ENCODE measurements around the gene MYOCD. TPM values are rescaled to one million over a fixed set of nuclear protein-coding genes. Genes with fewer than 3 reads are reported as not detected.

Gene MYOCD
- total and polyA plus RNA-seq, 2 of the 13 experiments (the other 11 are each of a cell fraction or from before 2014, with no cell fraction given), result not detected

DNA sequence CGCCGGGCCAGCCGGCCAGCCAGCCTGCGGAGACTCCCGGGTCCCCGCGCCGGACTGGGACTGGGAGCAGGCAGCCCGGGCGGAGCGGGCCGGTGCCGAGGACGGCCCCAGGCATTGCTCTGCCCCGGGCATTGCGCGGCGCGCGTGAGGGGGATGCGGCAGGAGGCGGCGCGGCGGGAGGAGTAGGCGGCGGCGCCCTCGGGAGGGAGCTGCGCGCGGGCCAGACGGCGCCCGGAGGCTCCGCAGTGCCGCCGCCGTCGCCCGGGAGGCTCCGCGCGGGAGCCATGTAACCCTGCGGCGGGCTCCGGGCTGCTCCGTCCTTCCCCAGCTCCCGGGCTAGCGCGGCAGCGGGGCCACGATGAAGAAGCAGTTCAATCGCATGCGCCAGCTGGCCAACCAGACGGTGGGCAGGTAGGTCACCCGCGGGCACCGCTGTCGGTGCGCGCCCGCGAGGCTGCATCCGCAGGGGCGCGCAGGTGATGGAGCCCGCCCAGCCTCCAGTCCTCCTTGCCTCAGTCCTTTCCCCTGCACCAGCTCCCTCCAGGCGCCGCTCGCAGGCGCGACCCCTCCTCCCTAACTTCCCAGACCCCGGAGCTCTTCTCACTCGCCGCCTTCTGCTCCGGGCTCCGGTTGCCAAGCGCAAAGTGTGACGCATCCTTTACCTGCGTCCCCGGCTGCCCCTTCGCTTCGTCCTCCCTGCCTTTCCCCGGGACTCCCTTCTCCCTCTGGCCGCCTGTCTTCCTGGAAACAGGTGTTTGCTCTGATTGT lies 124.0 kb downstream of the MYOCD start, which contains the start of gene ARHGAP44 (continued):
- TF ChIP-seq ZNF274 (CRISPR knock-in tag; IDR thresholded peaks at IDR 0.05) (no peak), ZNF598 (CRISPR knock-in tag; IDR thresholded peaks at IDR 0.05; ENCODE audit: borderline replicate concordance) (no peak), XRCC5 (optimal IDR thresholded peaks at IDR 0.05; ENCODE audit: low read length) (no peak), ATF7-NPFF (CRISPR knock-in tag; IDR thresholded peaks at IDR 0.05; ENCODE audit: low read depth) (0 out of 2 replicates have a peak, but pooled peaks have one; percentile 27), GATAD1 (CRISPR knock-in tag; IDR thresholded peaks at IDR 0.05) (no peak), TCF7 (IDR thresholded peaks at IDR 0.05; ENCODE audit: low read depth) (no peak), SMAD3 (CRISPR knock-in tag; IDR thresholded peaks at IDR 0.05) (no peak), PAX8 (CRISPR knock-in tag; IDR thresholded peaks at IDR 0.05; ENCODE audit: borderline replicate concordance) (no peak), YEATS2 (CRISPR knock-in tag; IDR thresholded peaks at IDR 0.05; ENCODE audit: borderline replicate concordance) (0 out of 2 replicates have a peak, but pooled peaks have one; percentile 32), ZBTB20 (CRISPR knock-in tag; IDR thresholded peaks at IDR 0.05; ENCODE audit: borderline replicate concordance, low read depth) (no peak), ZNF253 (CRISPR knock-in tag; IDR thresholded peaks at IDR 0.05; ENCODE audit: borderline replicate concordance) (no peak), NR2F1 (CRISPR knock-in tag; IDR thresholded peaks at IDR 0.05) (no peak), CCDC6 (CRISPR knock-in tag; IDR thresholded peaks at IDR 0.05) (no peak), ZFP1 (CRISPR knock-in tag; IDR thresholded peaks at IDR 0.05) (no peak), ZNF788 (CRISPR knock-in tag; IDR thresholded peaks at IDR 0.05; ENCODE audit: borderline replicate concordance) (no peak), EHMT2 (IDR thresholded peaks at IDR 0.05; ENCODE audit: borderline replicate concordance, low read depth, low read length) (no peak), PRPF4 (IDR thresholded peaks at IDR 0.05; ENCODE audit: low read depth, low read length, poor library complexity, severe bottlenecking) (no peak), TCF12 (IDR thresholded peaks at IDR 0.05) (no peak), TCF12 (CRISPR knock-in tag; IDR thresholded peaks at IDR 0.05) (no peak)
- TF ChIP-seq, protein P1, sequence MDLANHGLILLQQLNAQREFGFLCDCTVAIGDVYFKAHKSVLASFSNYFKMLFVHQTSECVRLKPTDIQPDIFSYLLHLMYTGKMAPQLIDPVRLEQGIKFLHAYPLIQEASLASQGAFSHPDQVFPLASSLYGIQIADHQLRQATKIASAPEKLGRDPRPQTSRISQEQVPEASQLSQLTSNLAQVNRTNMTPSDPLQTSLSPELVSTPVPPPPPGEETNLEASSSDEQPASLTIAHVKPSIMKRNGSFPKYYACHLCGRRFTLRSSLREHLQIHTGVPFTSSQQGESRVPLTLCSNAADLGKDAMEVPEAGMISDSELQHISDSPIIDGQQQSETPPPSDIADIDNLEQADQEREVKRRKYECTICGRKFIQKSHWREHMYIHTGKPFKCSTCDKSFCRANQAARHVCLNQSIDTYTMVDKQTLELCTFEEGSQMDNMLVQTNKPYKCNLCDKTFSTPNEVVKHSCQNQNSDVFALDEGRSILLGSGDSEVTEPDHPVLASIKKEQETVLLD (CRISPR knock-in tag; IDR thresholded peaks at IDR 0.05; ENCODE audit: low read depth), result 0 out of 2 replicates have a peak, but pooled peaks have one; percentile 31
- TF ChIP-seq, protein P2, sequence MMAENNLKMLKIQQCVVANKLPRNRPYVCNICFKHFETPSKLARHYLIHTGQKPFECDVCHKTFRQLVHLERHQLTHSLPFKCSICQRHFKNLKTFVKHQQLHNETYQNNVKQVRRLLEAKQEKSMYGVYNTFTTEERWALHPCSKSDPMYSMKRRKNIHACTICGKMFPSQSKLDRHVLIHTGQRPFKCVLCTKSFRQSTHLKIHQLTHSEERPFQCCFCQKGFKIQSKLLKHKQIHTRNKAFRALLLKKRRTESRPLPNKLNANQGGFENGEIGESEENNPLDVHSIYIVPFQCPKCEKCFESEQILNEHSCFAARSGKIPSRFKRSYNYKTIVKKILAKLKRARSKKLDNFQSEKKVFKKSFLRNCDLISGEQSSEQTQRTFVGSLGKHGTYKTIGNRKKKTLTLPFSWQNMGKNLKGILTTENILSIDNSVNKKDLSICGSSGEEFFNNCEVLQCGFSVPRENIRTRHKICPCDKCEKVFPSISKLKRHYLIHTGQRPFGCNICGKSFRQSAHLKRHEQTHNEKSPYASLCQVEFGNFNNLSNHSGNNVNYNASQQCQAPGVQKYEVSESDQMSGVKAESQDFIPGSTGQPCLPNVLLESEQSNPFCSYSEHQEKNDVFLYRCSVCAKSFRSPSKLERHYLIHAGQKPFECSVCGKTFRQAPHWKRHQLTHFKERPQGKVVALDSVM (CRISPR knock-in tag; IDR thresholded peaks at IDR 0.05), result 0 out of 2 replicates have a peak, but pooled peaks have one; percentile 47
- TF ChIP-seq, protein P3, sequence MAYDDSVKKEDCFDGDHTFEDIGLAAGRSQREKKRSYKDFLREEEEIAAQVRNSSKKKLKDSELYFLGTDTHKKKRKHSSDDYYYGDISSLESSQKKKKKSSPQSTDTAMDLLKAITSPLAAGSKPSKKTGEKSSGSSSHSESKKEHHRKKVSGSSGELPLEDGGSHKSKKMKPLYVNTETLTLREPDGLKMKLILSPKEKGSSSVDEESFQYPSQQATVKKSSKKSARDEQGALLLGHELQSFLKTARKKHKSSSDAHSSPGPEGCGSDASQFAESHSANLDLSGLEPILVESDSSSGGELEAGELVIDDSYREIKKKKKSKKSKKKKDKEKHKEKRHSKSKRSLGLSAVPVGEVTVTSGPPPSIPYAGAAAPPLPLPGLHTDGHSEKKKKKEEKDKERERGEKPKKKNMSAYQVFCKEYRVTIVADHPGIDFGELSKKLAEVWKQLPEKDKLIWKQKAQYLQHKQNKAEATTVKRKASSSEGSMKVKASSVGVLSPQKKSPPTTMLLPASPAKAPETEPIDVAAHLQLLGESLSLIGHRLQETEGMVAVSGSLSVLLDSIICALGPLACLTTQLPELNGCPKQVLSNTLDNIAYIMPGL (CRISPR knock-in tag; IDR thresholded peaks at IDR 0.05; ENCODE audit: borderline replicate concordance in 1 of 2, low read depth in 1 of 2), result 0 out of 4 replicates have a peak, but pooled peaks of 1 of the 2 experiments have one; percentile 8
- TF ChIP-seq, protein P4, sequence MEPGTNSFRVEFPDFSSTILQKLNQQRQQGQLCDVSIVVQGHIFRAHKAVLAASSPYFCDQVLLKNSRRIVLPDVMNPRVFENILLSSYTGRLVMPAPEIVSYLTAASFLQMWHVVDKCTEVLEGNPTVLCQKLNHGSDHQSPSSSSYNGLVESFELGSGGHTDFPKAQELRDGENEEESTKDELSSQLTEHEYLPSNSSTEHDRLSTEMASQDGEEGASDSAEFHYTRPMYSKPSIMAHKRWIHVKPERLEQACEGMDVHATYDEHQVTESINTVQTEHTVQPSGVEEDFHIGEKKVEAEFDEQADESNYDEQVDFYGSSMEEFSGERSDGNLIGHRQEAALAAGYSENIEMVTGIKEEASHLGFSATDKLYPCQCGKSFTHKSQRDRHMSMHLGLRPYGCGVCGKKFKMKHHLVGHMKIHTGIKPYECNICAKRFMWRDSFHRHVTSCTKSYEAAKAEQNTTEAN (CRISPR knock-in tag; conservative IDR thresholded peaks at IDR 0.05), result no peak

Data from HepG2 (cell line).